ENCODE data around the gene SNAI3.

SNAI3 gene

DNA sequence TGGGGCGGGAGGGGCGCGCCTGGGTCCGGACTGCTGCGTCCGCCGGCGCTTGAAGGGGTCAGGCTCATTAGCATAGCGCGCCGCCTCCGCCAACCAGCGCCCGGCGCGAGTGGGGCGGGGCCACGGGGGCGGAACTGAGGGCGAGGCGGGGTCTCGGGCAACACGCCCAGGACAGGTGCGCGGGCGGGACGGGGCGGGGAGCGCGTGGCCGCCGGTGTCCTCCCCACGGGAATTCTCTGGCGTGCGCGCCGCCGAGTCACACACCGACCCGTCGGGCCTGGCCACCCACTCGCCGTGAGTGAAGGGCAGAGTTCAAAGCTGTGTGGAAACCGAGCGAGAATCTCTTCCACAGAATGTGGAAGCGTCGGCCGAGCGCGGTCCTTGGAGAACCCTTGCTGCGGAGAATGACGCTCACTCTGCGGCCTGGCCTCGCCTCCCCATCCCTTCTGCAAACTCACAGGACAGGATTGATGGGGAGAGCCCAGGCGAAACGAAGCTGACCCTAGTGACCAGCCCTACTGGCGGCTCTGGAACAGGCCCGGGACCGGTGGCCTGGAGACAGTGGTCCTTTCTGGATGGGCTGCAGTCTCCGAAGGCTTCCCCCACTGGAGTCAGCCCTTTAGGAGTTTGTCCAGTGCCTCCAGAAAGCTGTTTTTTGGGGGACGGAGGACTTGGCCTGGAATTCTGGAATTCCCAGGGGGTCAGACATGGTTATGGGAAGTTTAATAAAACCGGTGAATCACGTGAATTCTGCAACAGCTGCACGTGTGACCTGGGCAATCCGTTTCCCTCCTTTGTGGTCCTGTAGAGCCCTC is at the start of gene SNAI3:
Gene SNAI3, minus strand, starts transcription at position 69 of the 815 bp plus-strand sequence. CDS start 101 bp downstream, outside the sequence.
- in situ Hi-C loops (cut with MboI; ENCODE audit: low sequenced_read_pairs): no loop called here

DNA sequence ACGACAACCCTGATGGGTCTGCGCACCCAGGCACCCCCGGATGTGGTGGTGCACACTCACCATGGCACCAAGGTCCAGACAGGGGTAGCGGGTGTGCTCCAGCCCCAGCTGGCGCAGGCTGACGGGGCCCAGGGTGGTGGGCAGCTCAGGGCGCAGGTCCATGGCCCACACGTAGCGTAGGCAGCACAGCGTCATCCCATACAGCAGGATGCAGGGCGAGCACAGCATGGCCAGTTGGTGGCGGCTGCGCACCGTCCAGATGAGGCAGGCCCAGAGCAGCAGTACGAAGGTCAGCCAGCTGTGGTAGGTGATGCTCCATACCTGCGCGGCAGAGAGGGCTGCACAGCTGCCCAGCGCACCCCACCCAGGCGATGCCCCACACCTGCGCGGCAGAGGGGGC is 49.8 kb upstream of the SNAI3 start:
- in situ Hi-C loops (cut with MboI; ENCODE audit: low sequenced_read_pairs): no loop called here

DNA sequence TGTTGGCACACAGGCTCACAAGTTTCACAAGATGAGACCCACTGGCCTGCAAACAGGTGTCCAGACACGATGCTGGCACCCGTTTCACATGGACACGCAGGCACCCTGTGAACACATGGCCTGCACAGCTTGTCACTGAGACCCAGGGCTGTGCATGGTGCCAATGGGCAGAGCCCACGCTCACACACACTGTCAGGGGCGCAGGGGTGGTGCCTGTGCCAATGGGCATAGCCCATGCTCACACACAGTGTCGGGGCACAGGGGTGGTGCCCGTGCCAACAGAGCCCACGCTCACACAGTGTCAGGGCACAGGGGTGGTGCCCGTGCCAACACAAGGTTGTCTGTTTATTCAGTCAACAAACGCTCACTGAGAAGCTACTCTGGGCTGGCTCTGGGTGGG is 49.3 kb upstream of the SNAI3 start:
- in situ Hi-C loops (cut with MboI; ENCODE audit: low sequenced_read_pairs): no loop called here

DNA sequence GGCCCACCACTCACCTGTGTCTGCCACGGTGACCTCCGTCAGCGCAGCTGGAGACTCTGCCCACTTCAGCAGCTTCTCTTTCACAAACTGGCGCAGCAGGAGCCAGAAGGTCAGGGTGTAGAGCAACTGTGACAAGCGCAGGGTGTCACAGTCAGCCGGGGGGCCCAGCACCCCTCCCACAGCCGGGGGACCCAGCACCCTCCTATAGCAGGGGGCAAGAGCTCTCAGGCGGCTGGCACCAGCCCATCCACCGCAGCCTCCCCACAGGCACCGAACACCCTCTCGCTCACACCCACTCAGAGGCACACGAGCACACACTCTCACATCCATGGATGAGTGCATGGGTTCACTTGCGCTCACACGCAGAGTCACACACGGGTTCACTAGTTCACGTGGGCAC is 48.8 kb upstream of the SNAI3 start:
- in situ Hi-C loops (cut with MboI; ENCODE audit: low sequenced_read_pairs): no loop called here

DNA sequence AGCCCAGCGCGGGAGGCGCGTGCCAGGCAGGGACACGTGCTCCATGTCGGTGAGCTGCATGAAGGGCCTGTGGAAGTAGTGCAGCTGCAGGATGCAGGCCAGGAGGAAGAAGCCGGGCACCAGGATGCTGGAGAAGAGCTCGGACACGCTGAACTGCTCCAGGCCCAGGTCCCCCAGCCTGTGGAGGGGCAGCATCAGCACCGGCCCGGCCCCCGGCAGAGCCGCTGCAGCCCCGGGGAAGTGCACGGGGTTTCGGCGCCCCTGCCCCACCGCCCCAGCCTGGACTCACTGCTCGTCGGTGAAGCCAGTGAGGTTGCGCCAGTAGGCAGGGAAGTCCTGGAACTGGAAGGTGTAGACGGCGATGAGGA is 48.0 kb upstream of the SNAI3 start:
- in situ Hi-C loops (cut with MboI; ENCODE audit: low sequenced_read_pairs): no loop called here

DNA sequence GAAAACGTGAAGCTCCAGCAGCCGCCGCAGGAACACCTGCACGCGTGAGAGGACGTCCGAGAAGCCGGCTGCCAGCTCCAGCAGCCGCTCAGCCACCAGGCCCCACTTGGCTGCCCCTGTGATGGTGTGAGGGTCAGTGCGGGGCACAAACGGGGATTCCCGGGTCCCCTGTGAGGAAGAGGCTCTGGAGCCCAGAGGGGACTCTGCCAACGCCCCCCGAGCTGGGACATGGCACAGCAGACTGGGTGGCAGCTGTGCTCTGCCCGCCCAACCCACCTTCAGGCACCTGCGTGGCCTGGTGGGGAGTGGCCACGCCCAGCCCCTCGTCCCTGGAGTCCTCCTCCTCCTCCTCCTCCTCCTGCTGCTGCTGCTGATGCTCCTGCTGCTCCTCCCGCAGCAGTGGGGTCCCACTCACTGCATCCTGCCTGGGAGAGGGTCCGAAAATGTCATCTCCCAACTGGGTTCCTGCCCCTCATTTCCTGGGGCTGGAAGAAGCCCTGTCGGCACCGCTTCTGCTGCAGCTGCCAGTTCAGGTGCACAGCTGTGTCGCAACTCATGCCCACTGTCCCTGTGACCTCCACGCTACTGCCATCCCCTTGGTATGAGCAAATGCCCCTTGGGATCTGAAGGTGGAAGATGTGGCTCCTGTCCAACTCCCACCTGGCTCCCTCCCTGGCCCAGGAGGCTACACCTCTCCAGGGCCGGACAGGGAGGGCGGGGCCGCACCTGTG is 47.5 kb upstream of the SNAI3 start:
- in situ Hi-C loops (cut with MboI; ENCODE audit: low sequenced_read_pairs): no loop called here

DNA sequence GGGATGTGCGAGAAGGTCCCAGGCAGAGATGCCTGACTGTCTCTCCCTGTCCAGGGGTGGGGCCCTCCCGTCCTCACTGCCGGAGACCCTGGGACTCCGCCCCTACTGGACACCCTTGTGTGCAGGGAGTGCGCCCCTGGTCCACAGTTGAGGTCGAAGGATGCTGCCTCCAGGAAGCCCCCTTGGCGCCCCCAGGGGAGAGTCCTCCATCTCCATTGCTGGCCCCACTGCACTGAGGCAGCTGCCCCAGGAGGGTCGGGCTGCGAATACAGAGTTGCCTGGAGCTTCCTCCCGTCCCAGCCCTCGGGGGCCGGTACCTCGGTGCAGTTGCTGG is 46.6 kb upstream of the SNAI3 start:
- in situ Hi-C loops (cut with MboI; ENCODE audit: low sequenced_read_pairs): no loop called here

DNA sequence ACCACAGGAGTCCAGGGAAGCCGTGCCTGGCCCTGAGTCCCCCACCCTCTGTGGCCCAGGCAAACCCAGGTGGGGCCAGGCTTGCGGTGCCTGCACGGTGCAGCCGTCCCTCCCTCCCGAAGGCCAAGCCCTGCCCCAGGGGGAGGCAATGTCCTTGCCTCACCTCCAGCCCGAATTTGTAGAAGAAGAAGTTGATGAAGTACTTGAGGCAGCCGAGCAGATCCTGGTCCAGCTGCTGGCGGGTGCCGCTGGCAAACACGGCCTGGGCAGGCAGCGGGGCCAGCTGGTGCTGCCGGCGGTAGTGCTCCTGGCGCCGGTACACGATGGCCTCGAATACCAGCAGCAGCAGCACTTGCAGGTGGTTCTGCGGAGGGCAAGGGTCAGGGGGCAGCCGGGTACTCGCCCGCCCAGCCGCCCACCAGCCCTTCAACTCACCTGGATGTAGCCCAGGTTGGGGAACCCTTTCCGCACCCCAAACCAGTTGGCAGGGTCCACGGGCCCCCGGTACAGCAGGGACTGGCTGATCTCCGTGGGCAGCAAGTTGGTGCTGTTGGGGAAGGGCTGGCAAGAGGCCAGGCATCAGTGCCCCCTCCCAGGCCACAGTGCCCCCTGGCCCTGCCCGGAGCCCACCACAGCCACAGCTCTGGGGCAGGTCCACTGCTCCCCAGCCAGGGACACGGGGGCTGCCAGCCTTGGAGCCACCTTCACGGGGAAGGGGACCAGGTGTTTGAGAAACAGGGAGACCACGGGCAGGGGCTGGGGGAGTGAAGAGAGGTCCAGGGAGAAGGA is 46.1 kb upstream of the SNAI3 start:
- in situ Hi-C loops (cut with MboI; ENCODE audit: low sequenced_read_pairs): no loop called here

DNA sequence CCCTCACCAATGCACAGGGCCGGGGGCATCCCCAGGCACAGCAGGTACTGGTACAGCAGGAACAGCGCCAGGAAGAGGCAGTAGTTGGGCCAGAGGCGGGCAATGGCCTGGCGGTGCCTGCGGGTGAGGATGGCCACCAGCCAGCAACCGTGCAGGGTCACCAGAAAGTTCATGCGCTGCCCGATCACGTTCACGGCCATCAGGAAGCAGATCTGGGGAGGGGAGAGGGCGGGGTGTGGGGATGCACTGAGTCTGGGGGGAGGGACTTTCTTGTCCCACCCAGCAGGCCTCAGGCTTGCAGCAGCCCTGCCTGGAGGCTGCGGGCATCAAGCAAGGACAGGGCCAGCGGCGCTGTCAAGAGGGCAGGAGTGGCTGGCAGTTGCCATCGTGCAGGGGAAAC is 45.4 kb upstream of the SNAI3 start:
- in situ Hi-C loops (cut with MboI; ENCODE audit: low sequenced_read_pairs): no loop called here

DNA sequence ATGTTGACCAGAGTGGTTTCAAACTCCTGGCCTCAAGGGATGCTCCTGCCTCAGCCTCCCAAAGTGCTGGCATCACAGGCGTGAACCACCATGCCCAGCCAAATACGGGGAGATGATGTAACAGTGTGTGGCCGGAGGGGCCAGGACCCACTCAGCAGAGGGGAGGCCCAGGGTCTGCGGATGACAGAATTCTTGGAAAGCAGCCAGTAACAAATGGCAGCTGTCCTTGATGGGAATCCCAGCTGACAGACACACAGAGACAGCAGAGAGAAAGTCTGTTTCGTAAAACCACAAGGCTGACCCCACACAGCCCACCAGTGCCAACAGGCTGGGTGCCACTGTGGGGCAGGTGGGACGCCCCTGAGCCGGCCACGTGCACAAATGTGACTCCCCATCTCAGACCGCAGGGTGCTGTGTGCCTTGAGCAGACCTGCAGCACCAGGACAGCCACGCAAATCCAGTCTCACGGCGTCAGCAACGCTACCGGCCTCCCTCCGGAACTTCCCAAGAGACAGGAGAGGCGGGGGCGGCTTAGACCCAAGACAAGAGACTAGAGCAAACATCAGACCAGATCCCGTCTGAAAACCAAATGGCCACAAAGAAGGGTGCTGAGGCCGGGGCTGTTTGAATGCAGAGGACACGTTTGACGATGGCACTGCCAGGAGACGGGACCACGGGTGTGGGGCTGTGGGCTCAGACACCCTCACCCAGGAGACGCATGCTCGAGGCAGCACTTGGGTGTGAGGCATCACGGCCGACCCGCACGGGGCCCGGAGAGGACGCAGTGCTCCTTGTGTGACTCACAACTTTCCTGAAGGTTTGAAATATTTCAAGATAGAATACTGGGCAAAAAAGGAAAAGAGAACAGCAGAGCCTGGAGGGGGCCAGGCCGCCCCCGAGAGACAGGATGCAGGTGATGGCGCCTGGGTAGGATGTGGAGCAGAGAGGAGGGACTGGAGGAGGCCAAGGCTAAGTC is 44.6 kb upstream of the SNAI3 start:
- in situ Hi-C loops (cut with MboI; ENCODE audit: low sequenced_read_pairs): no loop called here

DNA sequence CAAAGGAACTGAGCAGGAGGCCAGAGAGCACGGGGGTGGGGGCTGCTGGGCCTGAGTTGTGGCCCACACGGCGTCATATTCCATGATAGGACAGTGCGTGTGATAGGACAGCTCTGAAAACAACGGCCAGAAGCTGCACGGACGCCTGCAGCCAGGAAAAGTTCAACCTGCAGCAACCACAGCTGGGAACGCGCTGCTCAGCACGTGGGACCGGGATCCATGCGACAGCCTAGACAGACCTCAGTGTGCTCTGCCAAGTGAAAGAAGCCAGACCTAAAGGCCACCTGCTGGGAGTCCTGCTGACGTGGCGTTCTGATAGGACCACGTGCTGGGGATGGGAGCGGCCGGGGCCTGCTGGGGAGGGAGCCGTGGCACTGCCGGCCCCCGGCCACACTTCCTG is 41.6 kb upstream of the SNAI3 start:
- in situ Hi-C loops (cut with MboI; ENCODE audit: low sequenced_read_pairs): no loop called here

DNA sequence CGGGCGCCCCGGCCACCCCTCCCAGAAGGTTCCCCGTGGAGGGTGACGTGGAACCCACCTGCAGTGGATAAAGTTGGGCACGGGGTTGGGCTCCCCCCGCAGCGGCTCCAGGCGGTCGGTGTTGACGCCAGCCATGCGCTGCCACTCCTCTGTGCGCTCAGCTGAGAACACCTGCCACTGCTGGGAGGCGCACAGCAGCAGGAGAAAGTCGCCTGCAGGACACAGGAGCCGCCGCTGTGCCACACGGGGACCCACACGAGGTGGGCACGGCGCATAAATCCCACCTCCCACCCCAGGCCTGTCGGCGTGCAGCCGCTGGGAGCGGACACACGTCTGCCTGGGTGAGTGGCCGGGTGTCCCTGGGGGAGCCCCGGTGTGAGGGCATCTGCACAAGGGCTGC is 40.7 kb upstream of the SNAI3 start:
- in situ Hi-C loops (cut with MboI; ENCODE audit: low sequenced_read_pairs): no loop called here

DNA sequence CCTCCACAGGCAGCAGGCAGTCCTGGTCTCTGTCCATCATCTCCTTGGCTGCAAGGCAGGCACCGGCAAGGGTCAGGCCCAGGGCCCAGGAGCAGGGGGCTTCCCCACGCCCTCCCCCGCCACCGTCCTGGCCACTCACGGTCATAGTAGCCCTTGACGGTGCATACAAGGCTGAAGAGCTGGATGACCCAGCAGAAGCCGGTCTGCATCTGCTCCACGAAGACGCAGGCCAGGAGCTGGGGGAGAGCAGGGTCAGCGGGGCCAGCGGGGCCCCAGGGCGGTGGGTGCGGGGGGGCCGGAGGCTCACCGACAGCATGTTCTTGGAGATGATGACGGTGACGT is 40.1 kb upstream of the SNAI3 start:
- in situ Hi-C loops (cut with MboI; ENCODE audit: low sequenced_read_pairs): no loop called here

DNA sequence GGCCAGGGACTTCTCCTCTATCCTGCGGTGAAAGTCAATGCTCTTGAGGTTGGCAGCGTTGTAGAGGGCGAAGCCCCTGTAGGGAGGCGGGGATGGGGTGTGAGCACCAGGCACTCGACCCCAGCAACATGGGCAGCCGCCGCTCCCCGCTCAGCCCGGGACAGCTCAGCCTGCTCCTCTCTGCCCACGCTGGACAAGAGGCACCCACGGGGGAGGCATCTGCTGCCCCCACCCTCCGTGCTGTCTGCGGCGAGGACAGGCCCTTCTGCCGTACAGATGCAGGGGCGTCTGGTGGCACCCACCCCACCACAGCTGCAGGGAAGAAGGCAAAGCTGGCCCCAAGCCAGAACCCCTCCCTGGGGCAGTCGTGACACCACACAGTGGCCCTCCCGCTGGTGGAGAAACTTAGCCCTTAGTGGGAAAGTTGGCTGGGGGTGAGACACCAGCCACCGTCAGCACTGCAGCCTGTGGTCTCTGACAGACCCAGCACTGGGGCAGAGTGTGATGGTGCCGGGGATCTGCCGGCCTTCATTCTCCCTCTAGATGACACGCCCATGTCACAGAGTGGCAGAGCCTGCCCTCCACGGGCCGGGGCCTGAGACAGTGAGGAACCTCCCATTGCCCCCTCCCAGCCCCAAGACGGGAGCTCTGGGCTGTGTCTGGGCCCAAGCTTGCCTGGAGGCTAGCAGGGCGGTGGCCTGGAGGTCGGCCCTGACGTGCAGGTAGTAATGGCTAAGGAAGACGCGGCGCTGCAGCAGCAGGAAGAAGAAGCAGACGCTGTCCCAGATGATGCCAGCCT is 39.5 kb upstream of the SNAI3 start:
- in situ Hi-C loops (cut with MboI; ENCODE audit: low sequenced_read_pairs): no loop called here

DNA sequence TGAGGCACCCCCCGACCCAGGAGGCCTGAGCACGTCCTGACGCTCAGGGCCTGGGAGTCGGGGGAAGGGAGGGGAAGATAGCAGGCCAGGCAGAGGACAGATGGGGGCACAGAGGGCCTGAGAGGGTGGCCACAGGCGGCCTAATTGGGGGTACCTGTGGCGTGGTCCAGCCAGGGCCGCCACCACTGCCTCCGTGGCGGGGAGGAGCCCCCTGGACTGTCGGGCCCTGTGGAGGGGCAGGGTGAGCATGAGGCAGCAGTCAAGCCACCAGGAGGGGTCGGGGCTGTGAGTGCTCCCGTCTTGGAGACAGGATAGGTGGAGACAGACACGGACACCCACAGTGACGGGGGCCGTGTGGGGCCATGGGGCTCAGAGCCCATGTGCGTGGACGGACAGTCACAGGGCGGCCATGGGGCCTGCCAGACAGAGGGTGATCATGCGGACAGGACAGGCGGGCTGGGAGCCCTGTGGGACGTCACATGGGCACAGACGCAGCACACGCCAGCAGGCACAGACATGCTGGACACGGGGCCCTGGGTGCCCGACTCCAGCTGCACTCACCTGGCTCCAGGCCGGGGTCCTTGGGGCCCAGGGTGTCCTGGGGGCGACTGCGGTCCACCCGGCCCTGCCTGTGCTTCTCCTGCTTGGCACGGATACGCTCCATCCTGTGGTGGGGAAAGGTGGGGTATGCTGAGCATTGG is 38.7 kb upstream of the SNAI3 start:
- in situ Hi-C loops (cut with MboI; ENCODE audit: low sequenced_read_pairs): no loop called here

DNA sequence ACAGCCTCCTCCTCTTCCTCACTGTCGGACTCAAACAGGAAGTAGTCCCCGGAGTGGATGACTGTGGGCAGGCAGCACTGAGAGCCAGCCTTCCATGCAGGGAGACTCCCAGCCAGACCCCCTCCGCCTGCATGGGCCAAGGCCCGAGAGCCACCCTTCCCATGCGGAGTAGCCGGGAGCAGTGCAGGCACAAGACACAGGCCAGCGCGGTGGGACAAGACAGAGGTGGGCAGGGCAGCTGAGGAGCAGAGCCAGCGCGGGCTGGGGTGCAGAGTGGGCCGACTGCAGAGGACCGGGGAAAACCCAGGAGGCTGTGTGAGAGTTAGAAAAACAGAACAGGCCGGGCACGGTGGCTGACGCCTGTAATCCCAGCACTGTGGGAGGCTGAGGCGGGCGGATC is 37.6 kb upstream of the SNAI3 start:
- in situ Hi-C loops (cut with MboI; ENCODE audit: low sequenced_read_pairs): no loop called here

DNA sequence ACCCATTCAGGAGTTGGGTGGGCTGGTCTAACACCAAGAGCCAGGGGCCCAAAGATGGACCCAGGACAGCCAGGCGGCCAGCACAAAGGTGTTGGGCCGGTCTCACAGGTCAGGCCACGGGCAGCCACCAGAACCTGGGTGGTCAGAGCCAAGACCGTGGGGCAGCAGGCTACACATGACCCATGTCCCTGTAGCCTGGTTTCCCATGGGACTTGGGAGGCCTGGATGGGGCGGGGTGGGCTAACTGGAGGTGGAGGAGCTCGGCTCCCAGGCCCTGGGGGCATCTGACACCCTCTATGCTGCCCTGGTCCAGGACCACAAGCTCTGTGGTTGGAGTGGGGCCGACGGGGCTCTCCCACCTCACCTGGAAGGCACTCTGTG is 37.2 kb upstream of the SNAI3 start:
- in situ Hi-C loops (cut with MboI; ENCODE audit: low sequenced_read_pairs): no loop called here

DNA sequence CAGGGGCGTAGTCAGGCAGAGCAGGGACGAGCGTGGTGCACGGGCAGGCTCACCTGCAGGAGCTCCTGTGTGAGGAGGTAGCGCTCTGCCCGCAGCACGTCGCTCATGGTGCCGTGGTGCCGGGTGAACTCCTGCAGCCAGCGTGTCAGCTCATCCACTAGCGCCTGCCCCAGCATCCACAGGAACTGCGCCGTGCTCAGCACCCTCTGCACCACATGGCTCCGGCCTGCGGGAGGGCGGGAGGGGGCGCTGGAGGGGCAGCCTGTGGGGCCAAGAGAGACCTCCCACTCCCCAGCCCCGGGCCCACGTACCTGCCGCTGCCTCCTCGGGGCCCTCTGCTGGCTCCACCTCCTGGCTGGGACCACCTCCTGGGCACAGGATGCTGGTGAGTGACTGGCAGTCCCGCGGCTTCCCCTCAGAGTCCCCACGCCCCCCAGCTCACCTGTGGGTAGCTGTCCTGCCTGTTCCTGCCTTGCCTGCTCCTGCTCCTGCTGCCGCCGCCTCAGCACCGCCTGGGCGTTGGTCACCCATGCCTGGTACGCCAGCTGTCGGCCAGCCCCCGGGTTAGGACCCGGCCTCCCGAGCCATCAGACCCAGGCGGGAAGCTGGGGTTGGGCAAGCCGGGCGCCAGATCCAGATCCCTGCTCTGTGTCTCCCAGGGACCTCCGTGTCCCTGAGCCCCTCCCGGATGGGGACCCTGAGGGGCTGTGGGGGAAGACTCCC is 36.6 kb upstream of the SNAI3 start:
- in situ Hi-C loops (cut with MboI; ENCODE audit: low sequenced_read_pairs): no loop called here
